ENCODE results near the gene PARD6B. TPM values are rescaled to one million over a fixed set of nuclear protein-coding genes. Genes with fewer than 3 reads are reported as not detected.

PARD6B gene
- total RNA-seq, 4 donors from 2014 or later = 0.72 to 15.3 (median 2.3) TPM

DNA sequence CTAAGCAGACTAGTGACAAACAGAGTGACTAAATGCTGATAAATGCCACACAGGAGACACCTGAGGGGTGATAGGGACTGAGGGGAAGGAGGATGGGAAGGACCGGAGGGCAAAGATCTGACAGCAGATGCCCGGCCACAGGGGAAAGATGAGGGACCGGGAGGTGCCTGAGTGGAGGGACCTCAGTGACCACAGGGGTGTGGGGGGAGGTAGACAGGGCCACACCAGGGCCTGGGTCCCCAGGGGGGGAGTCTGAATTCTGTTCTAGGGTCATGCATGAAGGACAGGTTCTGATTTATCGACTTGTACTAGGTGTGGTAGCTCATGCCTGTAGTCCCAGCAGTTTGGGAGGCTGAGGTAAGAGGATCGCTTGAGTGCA is 70.4 kb downstream of the PARD6B start:
- no peaks in the 10 kb centered on the region for H3K36me3 ChIP-seq
- ATAC-seq (no peak), DNase-seq (no peak)
- H3K4me3 ChIP-seq = no peak overlapping the region
- intact Hi-C loops (cut with DNase I; ENCODE audit: low total_unique reads) = no loop called here
- no peaks in the 10 kb centered on the region for H3K27me3 ChIP-seq
- in situ Hi-C loops (cut with MboI; ENCODE audit: low sequenced_read_pairs in 4 of 4) = no loop called here
- no peaks in the 10 kb centered on the region for H3K4me1 ChIP-seq
- H3K27ac ChIP-seq = no peak overlapping the region
- TF ChIP-seq POLR2A (IDR thresholded peaks at IDR 0.05) (no peak), CTCF (IDR thresholded peaks at IDR 0.05 in 4 of 5, conservative IDR thresholded peaks at IDR 0.05 in 1 of 5) (no peak)
- H3K9me3 ChIP-seq = no peaks in the 10 kb centered on the region

DNA sequence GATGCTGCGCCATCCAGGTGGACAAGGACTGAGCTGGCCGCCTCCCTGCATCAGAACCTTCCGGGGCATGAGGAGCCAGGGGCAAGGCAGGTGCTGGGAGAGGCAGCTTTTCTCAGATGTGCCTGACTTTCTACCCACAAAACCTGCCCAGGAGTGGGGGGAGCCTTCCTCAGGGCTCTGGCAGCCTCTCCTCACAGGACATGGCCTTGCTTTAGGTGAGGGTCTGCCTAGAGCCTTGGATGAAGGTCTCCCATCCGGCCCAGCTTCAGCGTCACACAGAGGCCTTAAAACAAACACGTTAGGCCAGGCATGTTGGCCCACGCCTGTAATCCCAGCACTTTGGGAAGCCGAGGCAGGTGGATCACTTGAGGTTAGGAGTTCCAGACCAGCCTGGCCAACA is 70.9 kb downstream of the PARD6B start:
- H3K36me3 ChIP-seq = no peaks in the 10 kb centered on the region
- H3K9me3 ChIP-seq = no peaks in the 10 kb centered on the region
- no peak for TF ChIP-seq POLR2A (IDR thresholded peaks at IDR 0.05)
- H3K4me1 ChIP-seq = no peaks in the 10 kb centered on the region
- in situ Hi-C loops (cut with MboI; ENCODE audit: low sequenced_read_pairs in 4 of 4) = no loop called here
- DNase-seq = no peak
- ATAC-seq = no peak
- no peak overlapping the region for H3K4me3 ChIP-seq
- H3K27ac ChIP-seq = no peak overlapping the region
- intact Hi-C loops (cut with DNase I; ENCODE audit: low total_unique reads) = no loop called here
- H3K27me3 ChIP-seq = no peaks in the 10 kb centered on the region

DNA sequence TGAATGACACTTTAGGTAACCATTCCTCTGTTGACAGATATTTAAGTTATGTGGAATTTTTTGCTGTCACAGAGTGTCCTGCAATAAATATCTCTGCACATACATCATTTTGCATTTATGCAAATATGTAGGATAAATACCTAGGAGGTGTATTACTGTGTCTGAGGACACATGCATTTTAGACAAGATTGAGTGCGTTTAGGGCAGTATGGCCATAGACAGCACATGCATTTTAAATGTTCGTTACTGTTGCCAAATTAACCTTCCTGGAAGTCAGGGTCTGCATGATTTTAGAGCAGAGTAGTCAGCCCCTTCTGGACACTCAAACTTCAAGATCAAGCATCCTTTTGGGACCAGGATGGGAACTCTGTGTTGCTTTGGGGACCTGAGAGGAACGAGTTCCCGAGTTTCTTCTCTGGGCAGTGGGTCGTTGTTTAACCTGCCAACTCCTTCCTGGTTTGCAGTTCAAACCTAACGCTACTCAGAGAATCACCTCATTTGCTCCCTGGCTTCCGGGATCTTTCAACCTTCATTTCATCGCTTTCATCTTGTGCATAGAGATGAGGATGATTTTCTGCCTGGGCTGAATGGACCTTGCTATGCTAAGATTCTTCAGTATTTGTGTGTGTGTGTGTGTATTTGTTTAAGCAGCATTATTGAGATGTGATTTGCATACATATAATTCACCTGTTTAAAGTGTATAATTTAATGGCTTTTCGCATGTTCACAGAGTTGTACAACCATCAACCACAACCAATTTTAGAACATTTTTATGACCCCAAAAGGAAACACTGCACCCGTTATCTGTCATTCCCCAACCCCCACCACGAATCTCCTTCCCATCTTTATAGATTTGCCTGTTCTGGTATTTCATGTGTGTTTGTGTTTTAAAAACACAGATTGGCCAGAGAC is 73.3 kb downstream of the PARD6B start:
- Histone ChIP-seq H3K9me3 (no peaks in the 10 kb centered on the region), H3K4me1 (no peaks in the 10 kb centered on the region), H3K36me3 (no peaks in the 10 kb centered on the region), H3K27me3 (no peaks in the 10 kb centered on the region), H3K27ac (no peak overlapping the region), H3K4me3 (no peak overlapping the region)
- intact Hi-C loops (cut with DNase I; ENCODE audit: low total_unique reads) (no loop called here), in situ Hi-C loops (cut with MboI; ENCODE audit: low sequenced_read_pairs in 4 of 4) (no loop called here)
- DNase-seq = no peak
- no peak for ATAC-seq
- TF ChIP-seq CTCF (IDR thresholded peaks at IDR 0.05 in 4 of 5, conservative IDR thresholded peaks at IDR 0.05 in 1 of 5) = no peak
- no peak for TF ChIP-seq POLR2A (IDR thresholded peaks at IDR 0.05)

GRCh38 chr20:50805349-50805684 is 73.9 kb downstream of the PARD6B start:
- no peak overlapping the region for H3K27ac ChIP-seq
- TF ChIP-seq POLR2A (IDR thresholded peaks at IDR 0.05) (no peak), CTCF (IDR thresholded peaks at IDR 0.05 in 4 of 5, conservative IDR thresholded peaks at IDR 0.05 in 1 of 5) (no peak)
- H3K9me3 ChIP-seq = no peaks in the 10 kb centered on the region
- H3K4me1 ChIP-seq = no peaks in the 10 kb centered on the region
- in situ Hi-C loops (cut with MboI; ENCODE audit: low sequenced_read_pairs in 4 of 4) (no loop called here), intact Hi-C loops (cut with DNase I; ENCODE audit: low total_unique reads) (no loop called here)
- ATAC-seq (no peak), DNase-seq (no peak)
- no peaks in the 10 kb centered on the region for H3K36me3 ChIP-seq
- H3K4me3 ChIP-seq = no peak overlapping the region
- no peaks in the 10 kb centered on the region for H3K27me3 ChIP-seq

GRCh38 chr20:50806126-50806768 is 74.9 kb downstream of the PARD6B start:
- Histone ChIP-seq H3K27me3 (no peaks in the 10 kb centered on the region), H3K9me3 (no peaks in the 10 kb centered on the region), H3K36me3 (no peaks in the 10 kb centered on the region), H3K4me3 (no peak overlapping the region), H3K4me1 (no peaks in the 10 kb centered on the region), H3K27ac (no peak overlapping the region)
- no peak for ATAC-seq
- TF ChIP-seq POLR2A (IDR thresholded peaks at IDR 0.05) (no peak), CTCF (IDR thresholded peaks at IDR 0.05 in 4 of 5, conservative IDR thresholded peaks at IDR 0.05 in 1 of 5) (no peak)
- no peak for DNase-seq
- intact Hi-C loops (cut with DNase I; ENCODE audit: low total_unique reads) = no loop called here
- in situ Hi-C loops (cut with MboI; ENCODE audit: low sequenced_read_pairs in 4 of 4) = no loop called here

Measured in gastrocnemius medialis (tissue), 4 donors.